OCI-LY7 (cell line): ENCODE data around the gene FHL5. TPM values are rescaled to one million over a fixed set of nuclear protein-coding genes. Genes with fewer than 3 reads are reported as not detected.

Experiments
- BruUV-seq: library from RNA; stranded (reverse); fragments of 400-500 nt; replicated peaks from 2 replicates; lab custom pipeline; 2021; lab: Mats Ljungman, UMichigan
- CTCF ChIA-PET: fragments of 300-600 bp; sonication (Branson Sonifier 250); formaldehyde crosslinking; loops from one replicate; lab custom pipeline; 2022; ENCODE audit warnings: antibody characterized with exemption; ENCODE audit not compliant: unreplicated experiment; lab: Charles Lee
- POLR2A ChIA-PET: fragments of 300-600 bp; sonication (Branson Sonifier 250); formaldehyde crosslinking; loops from one replicate; lab custom pipeline; 2022; ENCODE audit warnings: antibody characterized with exemption; lab: Charles Lee
- DNase-seq: peaks from one replicate; pipeline ENCODE4 v3.0.0-alpha.2; 2015; ENCODE audit warnings: low spot score
- H2AFZ ChIP-seq: fragments of 200-600 bp; sonication (generic), shearing (Covaris generic); 2 replicates; pipeline ENCODE4 v1.6.1; 2014; ENCODE audit warnings: mild to moderate bottlenecking, antibody characterized with exemption, low read length, moderate library complexity
- H3K27ac ChIP-seq: fragments of 200-600 bp; sonication (generic); 2 replicates; pipeline ENCODE4 v1.5.1; 2014; ENCODE audit warnings: mixed run types, low read depth, mild to moderate bottlenecking, moderate library complexity, low read length, inconsistent platforms; ENCODE audit not compliant: poor library complexity, severe bottlenecking
- H3K36me3 ChIP-seq: fragments of 200-600 bp; sonication (generic); 2 replicates; pipeline ENCODE4 v1.6.1; 2014; ENCODE audit warnings: mild to moderate bottlenecking, antibody characterized with exemption, low read length, moderate library complexity, mixed read lengths; ENCODE audit not compliant: insufficient read depth
- H3K4me1 ChIP-seq: fragments of 200-600 bp; sonication (generic); 2 replicates; pipeline ENCODE4 v1.5.1; 2014; ENCODE audit warnings: mild to moderate bottlenecking, low read length; ENCODE audit not compliant: insufficient read depth, poor library complexity, severe bottlenecking
- H3K4me2 ChIP-seq: fragments of 200-600 bp; sonication (generic); 2 replicates; pipeline ENCODE4 v1.6.1; 2014; ENCODE audit warnings: mild to moderate bottlenecking, low read length
- H3K4me3 ChIP-seq: fragments of 200-600 bp; sonication (generic); 2 replicates; pipeline ENCODE4 v1.5.1; 2014; ENCODE audit warnings: mild to moderate bottlenecking, low read depth, low read length; ENCODE audit not compliant: poor library complexity, severe bottlenecking
- H3K79me2 ChIP-seq: fragments of 200-600 bp; sonication (generic); 2 replicates; pipeline ENCODE4 v1.6.1; 2016; ENCODE audit warnings: low read depth, mild to moderate bottlenecking, low read length, moderate library complexity, mixed read lengths; ENCODE audit not compliant: insufficient read depth
- H3K9me2 ChIP-seq: fragments of 200-600 bp; sonication (generic); 2 replicates; pipeline ENCODE4 v1.6.1; 2016; ENCODE audit warnings: mild to moderate bottlenecking, low read length, mixed read lengths; ENCODE audit not compliant: insufficient read depth
- H3K9me3 ChIP-seq: fragments of 200-600 bp; sonication (generic); 2 replicates; pipeline ENCODE4 v1.6.1; 2014; ENCODE audit warnings: mild to moderate bottlenecking, mixed run types, low read length, mixed read lengths
- H4K20me1 ChIP-seq: fragments of 200-600 bp; sonication (generic); 2 replicates; pipeline ENCODE4 v1.6.1; 2014; ENCODE audit warnings: mild to moderate bottlenecking, antibody characterized with exemption, low read length, moderate library complexity, mixed read lengths; ENCODE audit not compliant: insufficient read depth
- EZH2phosphoT487 ChIP-seq: fragments of 200-600 bp; sonication (generic); IDR thresholded peaks from 2 replicates; pipeline ENCODE4 v1.6.1; 2018; ENCODE audit warnings: low read depth, borderline replicate concordance, mild to moderate bottlenecking, mixed run types, antibody characterized with exemption, low read length, moderate library complexity, mixed read lengths
- intact Hi-C: fragments of 100-400 bp; cut with micrococcal nuclease; formaldehyde crosslinking; loops from one replicate; pipeline ENCODE4 v1.10.0; 2022; ENCODE audit not compliant: unreplicated experiment
- total RNA-seq, 2 experiments: library from RNA; depleted of rRNA in 1 of 2; stranded (reverse); fragments of >200 nt in 1 of 2; shearing (Covaris generic) in 1 of 2; gene quantifications; 2 replicates each; pipeline ENCODE4 v1.2.3, GENCODE V29; 2014 to 2022
- TF ChIP-seq, protein P1 (sequence below): fragments of 200-600 bp; sonication (generic); conservative IDR thresholded peaks from 2 replicates; pipeline ENCODE4 v1.5.1; 2014; ENCODE audit warnings: mild to moderate bottlenecking, antibody characterized with exemption, low read length, moderate library complexity, mixed read lengths

FHL5 gene
- total RNA-seq, 2 experiments from 2014 or later: not detected

DNA sequence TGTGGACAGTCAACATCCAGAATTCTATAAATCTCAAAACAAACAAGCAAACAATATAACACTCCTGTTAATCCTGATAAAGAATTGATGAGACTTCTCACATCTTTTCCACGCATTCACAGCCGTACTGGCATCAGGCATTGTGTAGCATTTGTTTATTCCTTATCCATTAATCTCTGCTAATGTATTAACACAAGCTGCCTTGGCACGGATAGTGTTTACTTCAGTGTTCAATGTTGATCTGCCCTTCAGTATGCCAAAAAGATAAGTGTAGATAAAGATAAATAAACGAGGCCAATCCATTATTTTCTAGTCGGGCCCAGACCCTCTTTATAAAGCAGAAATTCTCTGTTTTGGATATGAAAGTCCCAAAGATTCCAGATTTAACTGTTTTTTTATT, 25.2 kb upstream of the FHL5 start:
- TF ChIP-seq EZH2phosphoT487: no peak
- TF ChIP-seq, protein P1, sequence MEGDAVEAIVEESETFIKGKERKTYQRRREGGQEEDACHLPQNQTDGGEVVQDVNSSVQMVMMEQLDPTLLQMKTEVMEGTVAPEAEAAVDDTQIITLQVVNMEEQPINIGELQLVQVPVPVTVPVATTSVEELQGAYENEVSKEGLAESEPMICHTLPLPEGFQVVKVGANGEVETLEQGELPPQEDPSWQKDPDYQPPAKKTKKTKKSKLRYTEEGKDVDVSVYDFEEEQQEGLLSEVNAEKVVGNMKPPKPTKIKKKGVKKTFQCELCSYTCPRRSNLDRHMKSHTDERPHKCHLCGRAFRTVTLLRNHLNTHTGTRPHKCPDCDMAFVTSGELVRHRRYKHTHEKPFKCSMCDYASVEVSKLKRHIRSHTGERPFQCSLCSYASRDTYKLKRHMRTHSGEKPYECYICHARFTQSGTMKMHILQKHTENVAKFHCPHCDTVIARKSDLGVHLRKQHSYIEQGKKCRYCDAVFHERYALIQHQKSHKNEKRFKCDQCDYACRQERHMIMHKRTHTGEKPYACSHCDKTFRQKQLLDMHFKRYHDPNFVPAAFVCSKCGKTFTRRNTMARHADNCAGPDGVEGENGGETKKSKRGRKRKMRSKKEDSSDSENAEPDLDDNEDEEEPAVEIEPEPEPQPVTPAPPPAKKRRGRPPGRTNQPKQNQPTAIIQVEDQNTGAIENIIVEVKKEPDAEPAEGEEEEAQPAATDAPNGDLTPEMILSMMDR: no peak
- H3K4me3 ChIP-seq: no peak overlapping the region
- intact Hi-C loops: no loop called here
- no peak overlapping the region for H3K27ac ChIP-seq
- H3K36me3 ChIP-seq: peaks cover 73% of the 10 kb centered on the region
- no TSS peak for BruUV-seq
- peaks cover under 1% of the 10 kb centered on the region for H3K4me1 ChIP-seq
- H3K9me3 ChIP-seq: 0 out of 2 replicates have a peak, but pooled peaks cover 6% of the 10 kb centered on the region
- no peaks in the 10 kb centered on the region for H4K20me1 ChIP-seq
- POLR2A ChIA-PET: interaction anchor here (0.6 to 3.9 kb wide), 5 partner anchors 9 to 71 kb away, joined by 3 to 13 read pairs (median 5); no protein-coding TSS in a partner anchor
- no peak overlapping the region for H2AFZ ChIP-seq
- H3K9me2 ChIP-seq: no peaks in the 10 kb centered on the region
- H3K4me2 ChIP-seq: no peak overlapping the region
- CTCF ChIA-PET: no interaction called here
- DNase-seq: no peak
- H3K79me2 ChIP-seq: no peaks in the 10 kb centered on the region

DNA sequence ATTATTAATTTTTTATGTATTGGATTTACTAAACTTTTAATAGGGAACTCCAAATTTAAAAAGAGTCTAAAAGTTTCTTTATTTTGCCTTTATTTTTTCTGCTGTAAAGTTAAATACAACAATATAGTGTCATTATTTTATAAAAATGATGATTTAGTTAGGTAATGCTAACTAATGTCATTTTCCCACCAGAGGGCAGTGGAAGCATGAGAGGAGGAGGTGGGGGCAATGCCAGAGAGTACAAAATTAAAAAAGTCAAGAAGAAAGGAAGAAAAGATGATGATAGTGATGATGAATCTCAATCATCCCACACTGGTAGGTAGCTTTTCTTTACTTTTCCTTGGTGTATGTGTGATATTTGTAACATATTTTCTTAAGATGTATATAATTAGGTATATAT, 20.2 kb upstream of the FHL5 start:
- Histone ChIP-seq H3K9me2 (no peaks in the 10 kb centered on the region), H3K4me3 (no peak overlapping the region), H4K20me1 (no peaks in the 10 kb centered on the region), H2AFZ (no peak overlapping the region), H3K9me3 (no peaks in the 10 kb centered on the region), H3K4me1 (no peaks in the 10 kb centered on the region), H3K36me3 (peaks cover 81% of the 10 kb centered on the region), H3K27ac (no peak overlapping the region), H3K79me2 (no peaks in the 10 kb centered on the region), H3K4me2 (no peak overlapping the region)
- BruUV-seq: no TSS peak
- intact Hi-C loops: loop anchor here (1.0 to 5.0 kb wide), 7 partner anchors 72 to 517 kb away; partner anchors contain the start of genes GPR63 and NDUFAF4
- no peak for TF ChIP-seq EZH2phosphoT487
- TF ChIP-seq, protein P1: peak; percentile 86
- peak; percentile 42 for DNase-seq
- ChIA-PET CTCF (no interaction called here), POLR2A (interaction anchor here (1.3 kb wide), 1 partner anchor 9 kb away, joined by 5 read pairs; no protein-coding TSS in a partner anchor)

DNA sequence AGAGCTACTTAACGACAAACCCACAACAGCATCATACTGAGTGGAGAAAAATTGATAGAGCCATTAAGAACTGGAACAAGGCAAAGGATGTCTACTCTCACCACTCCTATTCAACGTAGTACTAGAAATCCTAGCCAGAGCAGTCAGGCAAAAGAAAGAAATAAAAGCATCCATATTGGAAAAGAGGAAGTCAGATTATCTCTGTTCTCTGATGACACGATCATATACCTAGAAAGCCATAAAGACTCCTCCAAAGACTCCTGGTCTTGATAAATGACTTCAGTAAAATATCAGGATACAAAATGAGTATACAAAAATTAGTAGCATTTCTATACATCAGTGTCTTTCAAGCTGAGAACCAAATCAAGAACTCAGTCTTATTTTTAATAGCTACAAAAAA, 17.0 kb upstream of the FHL5 start:
- Histone ChIP-seq H3K36me3 (peaks cover 72% of the 10 kb centered on the region), H2AFZ (no peak overlapping the region), H3K4me3 (no peak overlapping the region), H3K9me2 (no peaks in the 10 kb centered on the region), H3K4me1 (no peaks in the 10 kb centered on the region), H3K79me2 (no peaks in the 10 kb centered on the region), H3K9me3 (no peaks in the 10 kb centered on the region), H3K27ac (no peak overlapping the region), H3K4me2 (no peak overlapping the region), H4K20me1 (no peaks in the 10 kb centered on the region)
- no TSS peak for BruUV-seq
- POLR2A ChIA-PET: interaction anchor here (0.6 to 2.9 kb wide), 18 partner anchors 9 to 361 kb away, joined by 3 to 16 read pairs (median 4); partner anchors contain the start of genes FHL5 and UFL1
- DNase-seq: no peak
- intact Hi-C loops: no loop called here
- TF ChIP-seq, protein P1: no peak
- TF ChIP-seq EZH2phosphoT487: no peak
- CTCF ChIA-PET: no interaction called here
